ENCODE measurements around the gene KCNQ1.
A peak's percentile ranks its signal among the peaks of the same experiment; 100 is the strongest.

KCNQ1 gene

GRCh38 chr11:2528301-2529050 is 83.7 kb downstream of the KCNQ1 start:
- DNase-seq = no peak
- WGBS (ENCODE audit: insufficient coverage) = 91% methylated on average over 14 of the region's 18 CpGs
- Histone ChIP-seq H3K4me3 (ENCODE audit: control insufficient read depth in 1 of 7, extremely low read depth in 1 of 7, insufficient read depth in 4 of 7, low read depth in 2 of 7, low read length in 6 of 7) (no peak overlapping the region), H3K36me3 (ENCODE audit: control insufficient read depth in 4 of 4, insufficient read depth in 4 of 4, low read length in 3 of 4) (no peaks in the 10 kb centered on the region), H3K27ac (ENCODE audit: insufficient read depth in 1 of 2, low read depth in 1 of 2, low read length in 2 of 2, poor library complexity in 1 of 2, severe bottlenecking in 2 of 2) (no peak overlapping the region), H3K9me3 (ENCODE audit: control extremely low read depth in 1 of 5, control insufficient read depth in 4 of 5, insufficient read depth in 2 of 5, low read depth in 1 of 5, low read length in 4 of 5) (no peaks in the 10 kb centered on the region), H3K4me1 (ENCODE audit: control extremely low read depth in 1 of 4, control insufficient read depth in 4 of 4, insufficient read depth in 4 of 4, low read length in 3 of 4) (peaks cover 2 to 32% (median 28%) of the 10 kb centered on the region in 4 experiments), H3K27me3 (replicated peaks in 2 of 5; ENCODE audit: control insufficient read depth in 4 of 5, insufficient read depth in 5 of 5, low read length in 4 of 5) (no peaks in the 10 kb centered on the region)
- POLR2A ChIA-PET = no interaction called here
- CTCF ChIA-PET = interaction anchor here (0.9 to 13.4 kb wide), 10 partner anchors 8 to 364 kb away, joined by 3 to 284 read pairs (median 4); no protein-coding TSS in a partner anchor

- DNase-seq = no peak
- CTCF ChIA-PET = interaction anchor here (0.9 to 13.4 kb wide), 5 partner anchors 48 to 105 kb away, joined by 3 to 284 read pairs (median 3); no protein-coding TSS in a partner anchor
Observed at GRCh38 chr11:2529173-2529572, 84.4 kb downstream of the KCNQ1 start.

GRCh38 chr11:2529636-2530035 is 84.8 kb downstream of the KCNQ1 start:
- WGBS (ENCODE audit: insufficient coverage) = 98% methylated on average over 13 of the region's 14 CpGs
- Histone ChIP-seq H3K9me3 (ENCODE audit: control extremely low read depth in 1 of 5, control insufficient read depth in 4 of 5, insufficient read depth in 2 of 5, low read depth in 1 of 5, low read length in 4 of 5) (no peaks in the 10 kb centered on the region), H3K4me1 (ENCODE audit: control extremely low read depth in 1 of 4, control insufficient read depth in 4 of 4, insufficient read depth in 4 of 4, low read length in 3 of 4) (peaks cover 3 to 43% (median 39%) of the 10 kb centered on the region in 4 experiments), H3K27ac (ENCODE audit: insufficient read depth in 1 of 2, low read depth in 1 of 2, low read length in 2 of 2, poor library complexity in 1 of 2, severe bottlenecking in 2 of 2) (no peak overlapping the region), H3K27me3 (replicated peaks in 2 of 5; ENCODE audit: control insufficient read depth in 4 of 5, insufficient read depth in 5 of 5, low read length in 4 of 5) (no peaks in the 10 kb centered on the region), H3K36me3 (ENCODE audit: control insufficient read depth in 4 of 4, insufficient read depth in 4 of 4, low read length in 3 of 4) (no peaks in the 10 kb centered on the region), H3K4me3 (ENCODE audit: control insufficient read depth in 1 of 7, extremely low read depth in 1 of 7, insufficient read depth in 4 of 7, low read depth in 2 of 7, low read length in 6 of 7) (no peak overlapping the region)
- no peak for DNase-seq
- ChIA-PET CTCF (interaction anchor here (0.9 to 13.4 kb wide), 2 partner anchors 48 to 106 kb away, joined by 3 to 284 read pairs; no protein-coding TSS in a partner anchor), POLR2A (no interaction called here)

More at GRCh38 chr11:2529173-2529572, 84.4 kb downstream of the KCNQ1 start:
- Histone ChIP-seq H3K4me3 (ENCODE audit: control insufficient read depth in 1 of 7, extremely low read depth in 1 of 7, insufficient read depth in 4 of 7, low read depth in 2 of 7, low read length in 6 of 7) (no peak overlapping the region), H3K27ac (ENCODE audit: insufficient read depth in 1 of 2, low read depth in 1 of 2, low read length in 2 of 2, poor library complexity in 1 of 2, severe bottlenecking in 2 of 2) (no peak overlapping the region), H3K9me3 (ENCODE audit: control extremely low read depth in 1 of 5, control insufficient read depth in 4 of 5, insufficient read depth in 2 of 5, low read depth in 1 of 5, low read length in 4 of 5) (no peaks in the 10 kb centered on the region), H3K4me1 (ENCODE audit: control extremely low read depth in 1 of 4, control insufficient read depth in 4 of 4, insufficient read depth in 4 of 4, low read length in 3 of 4) (peaks cover 3 to 39% (median 35%) of the 10 kb centered on the region in 4 experiments), H3K27me3 (replicated peaks in 2 of 5; ENCODE audit: control insufficient read depth in 4 of 5, insufficient read depth in 5 of 5, low read length in 4 of 5) (no peaks in the 10 kb centered on the region), H3K36me3 (ENCODE audit: control insufficient read depth in 4 of 4, insufficient read depth in 4 of 4, low read length in 3 of 4) (no peaks in the 10 kb centered on the region)
- 98% methylated on average over 9 of the region's 10 CpGs for WGBS (ENCODE audit: insufficient coverage)
- POLR2A ChIA-PET = no interaction called here

- CTCF ChIA-PET = interaction anchor here (0.9 to 13.4 kb wide), 24 partner anchors 8 to 438 kb away, joined by 3 to 462 read pairs (median 5); partner anchors contain the start of genes CDKN1C and PHLDA2
- Histone ChIP-seq H3K4me1 (ENCODE audit: control extremely low read depth in 1 of 4, control insufficient read depth in 4 of 4, insufficient read depth in 4 of 4, low read length in 3 of 4) (peaks cover 3 to 50% (median 43%) of the 10 kb centered on the region in 4 experiments), H3K27ac (ENCODE audit: insufficient read depth in 1 of 2, low read depth in 1 of 2, low read length in 2 of 2, poor library complexity in 1 of 2, severe bottlenecking in 2 of 2) (no peak overlapping the region), H3K9me3 (ENCODE audit: control extremely low read depth in 1 of 5, control insufficient read depth in 4 of 5, insufficient read depth in 2 of 5, low read depth in 1 of 5, low read length in 4 of 5) (no peaks in the 10 kb centered on the region), H3K36me3 (ENCODE audit: control insufficient read depth in 4 of 4, insufficient read depth in 4 of 4, low read length in 3 of 4) (no peaks in the 10 kb centered on the region), H3K27me3 (replicated peaks in 2 of 5; ENCODE audit: control insufficient read depth in 4 of 5, insufficient read depth in 5 of 5, low read length in 4 of 5) (no peaks in the 10 kb centered on the region), H3K4me3 (ENCODE audit: control insufficient read depth in 1 of 7, extremely low read depth in 1 of 7, insufficient read depth in 4 of 7, low read depth in 2 of 7, low read length in 6 of 7) (no peak overlapping the region)
- no peak for DNase-seq
- POLR2A ChIA-PET = interaction anchor here (1.4 kb wide), 1 partner anchor 104 kb away, joined by 5 read pairs; no protein-coding TSS in a partner anchor
- WGBS (ENCODE audit: insufficient coverage) = 94% methylated on average over 15 of the region's 17 CpGs
Observed at GRCh38 chr11:2530131-2530854, 85.5 kb downstream of the KCNQ1 start.

GRCh38 chr11:2530855-2531200 is 86.0 kb downstream of the KCNQ1 start:
- Histone ChIP-seq H3K4me1 (ENCODE audit: control extremely low read depth in 1 of 4, control insufficient read depth in 4 of 4, insufficient read depth in 4 of 4, low read length in 3 of 4) (peaks cover 3 to 55% (median 46%) of the 10 kb centered on the region in 4 experiments), H3K27me3 (replicated peaks in 2 of 5; ENCODE audit: control insufficient read depth in 4 of 5, insufficient read depth in 5 of 5, low read length in 4 of 5) (no peaks in the 10 kb centered on the region)
- CTCF ChIA-PET = interaction anchor here (0.8 to 13.4 kb wide), 33 partner anchors 9 to 437 kb away, joined by 3 to 462 read pairs (median 4); partner anchors contain the start of genes CDKN1C and PHLDA2

GRCh38 chr11:2531277-2531986 is 86.6 kb downstream of the KCNQ1 start:
- Histone ChIP-seq H3K36me3 (ENCODE audit: control insufficient read depth in 4 of 4, insufficient read depth in 4 of 4, low read length in 3 of 4) (no peaks in the 10 kb centered on the region), H3K27me3 (replicated peaks in 2 of 5; ENCODE audit: control insufficient read depth in 4 of 5, insufficient read depth in 5 of 5, low read length in 4 of 5) (no peaks in the 10 kb centered on the region), H3K9me3 (ENCODE audit: control extremely low read depth in 1 of 5, control insufficient read depth in 4 of 5, insufficient read depth in 2 of 5, low read depth in 1 of 5, low read length in 4 of 5) (no peaks in the 10 kb centered on the region), H3K4me3 (ENCODE audit: control insufficient read depth in 1 of 7, extremely low read depth in 1 of 7, insufficient read depth in 4 of 7, low read depth in 2 of 7, low read length in 6 of 7) (no peak overlapping the region), H3K4me1 (ENCODE audit: control extremely low read depth in 1 of 4, control insufficient read depth in 4 of 4, insufficient read depth in 4 of 4, low read length in 3 of 4) (peaks cover 3 to 57% (median 50%) of the 10 kb centered on the region in 4 experiments), H3K27ac (ENCODE audit: insufficient read depth in 1 of 2, low read depth in 1 of 2, low read length in 2 of 2, poor library complexity in 1 of 2, severe bottlenecking in 2 of 2) (no peak overlapping the region)
- 53% methylated on average over 14 of the region's 14 CpGs for WGBS (ENCODE audit: insufficient coverage)
- DNase-seq = peak; percentile 30 to 69 (median 56)
- ChIA-PET POLR2A (interaction anchor here (1.4 kb wide), 1 partner anchor 105 kb away, joined by 5 read pairs; no protein-coding TSS in a partner anchor), CTCF (interaction anchor here (0.7 to 13.4 kb wide), 45 partner anchors 9 to 559 kb away, joined by 3 to 462 read pairs (median 4); partner anchors contain the start of genes CDKN1C and PHLDA2)

More at GRCh38 chr11:2530855-2531200, 86.0 kb downstream of the KCNQ1 start:
- DNase-seq = no peak
- 95% methylated on average over 10 of the region's 10 CpGs for WGBS (ENCODE audit: insufficient coverage)
- Histone ChIP-seq H3K36me3 (ENCODE audit: control insufficient read depth in 4 of 4, insufficient read depth in 4 of 4, low read length in 3 of 4) (no peaks in the 10 kb centered on the region), H3K4me3 (ENCODE audit: control insufficient read depth in 1 of 7, extremely low read depth in 1 of 7, insufficient read depth in 4 of 7, low read depth in 2 of 7, low read length in 6 of 7) (no peak overlapping the region), H3K27ac (ENCODE audit: insufficient read depth in 1 of 2, low read depth in 1 of 2, low read length in 2 of 2, poor library complexity in 1 of 2, severe bottlenecking in 2 of 2) (no peak overlapping the region), H3K9me3 (ENCODE audit: control extremely low read depth in 1 of 5, control insufficient read depth in 4 of 5, insufficient read depth in 2 of 5, low read depth in 1 of 5, low read length in 4 of 5) (no peaks in the 10 kb centered on the region)
- POLR2A ChIA-PET = interaction anchor here (1.4 kb wide), 1 partner anchor 105 kb away, joined by 5 read pairs; no protein-coding TSS in a partner anchor

Measured in common myeloid progenitor, CD34-positive (primary cell).